Kidney epithelial cell (primary cell): Measurements from ENCODE around the gene VAV2. TPM values are rescaled to one million over a fixed set of nuclear protein-coding genes. Genes with fewer than 3 reads are reported as not detected.

Experiments
- DNase-seq: peaks from one replicate; pipeline ENCODE4 v3.0.0-alpha.2; 2010; ENCODE audit warnings: low read depth
- H3K27me3 ChIP-seq: 2 replicates; pipeline ENCODE4 v1.6.0; 2011; ENCODE audit warnings: low read length; ENCODE audit not compliant: control insufficient read depth, insufficient read depth
- H3K36me3 ChIP-seq: 2 replicates; pipeline ENCODE4 v1.5.1; 2011; ENCODE audit warnings: low read length; ENCODE audit not compliant: control insufficient read depth, insufficient read depth
- H3K4me3 ChIP-seq: 2 replicates; pipeline ENCODE4 v1.5.1; 2011; ENCODE audit warnings: low read depth, mild to moderate bottlenecking, control low read depth, low read length
- total RNA-seq: library from RNA; depleted of rRNA; stranded (reverse); fragments of >200 nt; gene quantifications from 2 replicates; pipeline ENCODE4 v1.2.3, GENCODE V29; 2015
- TF ChIP-seq, protein P1 (sequence below): IDR thresholded peaks from 2 replicates; pipeline ENCODE4 v1.5.1; 2011; ENCODE audit warnings: mild to moderate bottlenecking, moderate library complexity, low read length, control low read depth, inconsistent platforms; ENCODE audit not compliant: insufficient read depth, poor library complexity, severe bottlenecking

The VAV2 gene
- total RNA-seq, 1 donor from 2014 or later, result 37.8 TPM

DNA sequence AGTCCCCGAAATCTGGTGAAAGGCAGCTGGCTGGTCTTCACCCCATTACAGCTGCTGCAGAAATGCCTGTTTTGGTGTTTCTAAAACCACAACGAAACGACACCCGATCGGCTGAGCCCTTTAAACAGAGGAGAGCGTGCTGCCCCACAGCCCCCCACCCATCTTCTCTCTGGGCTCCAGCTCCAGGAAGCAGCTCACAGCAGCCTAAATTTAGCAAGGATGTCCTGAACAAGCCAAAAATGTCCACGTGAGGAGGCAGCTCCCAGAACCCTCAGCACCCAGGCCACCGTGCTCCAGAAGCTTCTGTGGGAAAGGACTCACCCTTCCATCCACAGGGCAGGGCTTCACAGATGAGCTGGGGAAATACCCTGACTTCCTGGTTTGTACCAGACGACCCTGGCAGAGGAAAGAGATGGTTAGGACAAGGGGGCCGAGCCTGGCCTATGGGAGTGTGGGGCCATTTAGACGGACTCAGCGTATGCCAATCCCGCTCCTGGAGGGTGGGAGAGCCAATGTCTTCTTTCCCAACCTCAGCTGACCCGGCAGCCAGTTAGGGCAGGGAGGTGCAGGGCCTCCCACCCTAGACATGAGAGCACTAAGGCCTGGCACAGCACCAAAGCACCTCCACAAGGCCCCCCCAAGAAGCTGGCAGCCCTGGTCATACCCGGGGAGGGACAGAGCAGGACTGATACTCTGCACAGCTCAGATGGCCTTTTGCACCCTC lies 214.9 kb downstream of the VAV2 start:
- H3K27me3 ChIP-seq, result no peaks in the 10 kb centered on the region
- no peak for DNase-seq
- H3K36me3 ChIP-seq, result no peaks in the 10 kb centered on the region
- H3K4me3 ChIP-seq, result no peak overlapping the region
- TF ChIP-seq, protein P1, sequence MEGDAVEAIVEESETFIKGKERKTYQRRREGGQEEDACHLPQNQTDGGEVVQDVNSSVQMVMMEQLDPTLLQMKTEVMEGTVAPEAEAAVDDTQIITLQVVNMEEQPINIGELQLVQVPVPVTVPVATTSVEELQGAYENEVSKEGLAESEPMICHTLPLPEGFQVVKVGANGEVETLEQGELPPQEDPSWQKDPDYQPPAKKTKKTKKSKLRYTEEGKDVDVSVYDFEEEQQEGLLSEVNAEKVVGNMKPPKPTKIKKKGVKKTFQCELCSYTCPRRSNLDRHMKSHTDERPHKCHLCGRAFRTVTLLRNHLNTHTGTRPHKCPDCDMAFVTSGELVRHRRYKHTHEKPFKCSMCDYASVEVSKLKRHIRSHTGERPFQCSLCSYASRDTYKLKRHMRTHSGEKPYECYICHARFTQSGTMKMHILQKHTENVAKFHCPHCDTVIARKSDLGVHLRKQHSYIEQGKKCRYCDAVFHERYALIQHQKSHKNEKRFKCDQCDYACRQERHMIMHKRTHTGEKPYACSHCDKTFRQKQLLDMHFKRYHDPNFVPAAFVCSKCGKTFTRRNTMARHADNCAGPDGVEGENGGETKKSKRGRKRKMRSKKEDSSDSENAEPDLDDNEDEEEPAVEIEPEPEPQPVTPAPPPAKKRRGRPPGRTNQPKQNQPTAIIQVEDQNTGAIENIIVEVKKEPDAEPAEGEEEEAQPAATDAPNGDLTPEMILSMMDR, result no peak

DNA sequence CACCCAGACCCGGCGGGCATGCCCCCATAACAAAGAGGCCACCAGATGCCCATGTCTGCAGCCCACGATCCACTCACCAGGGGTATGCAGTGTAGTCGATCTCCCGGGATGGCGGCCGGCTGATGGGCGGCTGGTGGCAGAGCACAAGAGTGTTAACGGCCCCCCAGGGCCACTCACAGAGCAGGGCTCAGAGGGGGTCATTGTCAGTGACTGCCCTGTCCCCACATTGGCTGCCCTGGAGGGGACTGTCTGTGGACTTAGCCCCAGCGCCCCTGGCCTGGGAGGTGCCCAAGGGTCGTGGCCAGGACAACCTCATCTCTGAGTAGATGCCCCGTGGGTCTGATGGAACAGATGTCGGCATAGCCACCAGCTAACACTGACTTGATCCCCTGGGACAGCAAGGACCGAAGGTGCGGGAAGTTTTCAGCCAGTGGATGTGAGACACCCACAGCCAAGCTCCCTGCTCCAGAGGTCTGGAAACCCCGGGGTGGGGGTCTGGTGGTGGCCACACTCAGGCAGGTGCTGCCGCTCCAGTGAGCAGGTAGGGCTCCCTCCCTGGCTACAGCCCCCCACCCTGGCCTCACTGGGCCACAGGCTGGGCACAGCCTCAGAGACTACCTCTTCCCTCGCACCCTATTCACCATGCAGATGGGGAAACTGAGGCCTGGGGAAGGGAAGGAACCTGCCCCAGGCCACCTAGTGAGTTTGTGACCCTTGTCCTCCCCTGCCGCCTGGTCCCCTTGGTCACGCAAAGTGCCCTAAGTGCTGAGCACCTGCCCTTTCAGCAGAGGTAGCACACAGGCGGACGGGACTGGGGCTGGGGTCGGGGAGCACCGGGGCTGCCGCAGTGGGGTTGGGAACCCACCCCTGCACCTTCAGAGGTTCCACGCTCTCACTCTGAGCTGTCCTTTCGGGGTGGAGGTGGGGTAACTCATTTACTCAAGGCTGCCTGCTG lies 215.9 kb downstream of the VAV2 start:
- no peaks in the 10 kb centered on the region for H3K27me3 ChIP-seq
- no peak overlapping the region for H3K4me3 ChIP-seq
- H3K36me3 ChIP-seq, result no peaks in the 10 kb centered on the region
- TF ChIP-seq, protein P1, result no peak
- DNase-seq, result no peak

DNA sequence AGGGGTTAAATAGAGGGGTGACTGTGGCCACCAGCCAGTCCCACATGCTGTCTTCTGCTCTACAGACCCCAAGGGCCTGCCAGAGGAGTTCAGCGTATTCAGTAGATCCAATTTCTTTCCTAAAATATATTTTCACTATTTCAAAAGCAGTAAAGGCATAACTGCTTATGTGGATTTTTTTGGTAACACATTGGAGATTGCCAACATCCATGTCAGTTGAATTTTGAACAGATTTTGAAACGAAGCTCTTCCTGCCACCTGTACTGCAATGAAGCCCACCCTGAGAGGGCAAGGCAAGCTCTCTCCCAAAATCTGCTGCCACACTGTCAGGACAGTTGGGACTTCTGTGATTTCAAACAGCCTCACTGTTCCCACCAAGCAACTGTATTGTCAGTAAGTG lies 216.8 kb downstream of the VAV2 start:
- Histone ChIP-seq H3K27me3 (no peaks in the 10 kb centered on the region), H3K4me3 (no peak overlapping the region), H3K36me3 (peaks cover 1% of the 10 kb centered on the region)
- TF ChIP-seq, protein P1, result no peak
- DNase-seq, result no peak

DNA sequence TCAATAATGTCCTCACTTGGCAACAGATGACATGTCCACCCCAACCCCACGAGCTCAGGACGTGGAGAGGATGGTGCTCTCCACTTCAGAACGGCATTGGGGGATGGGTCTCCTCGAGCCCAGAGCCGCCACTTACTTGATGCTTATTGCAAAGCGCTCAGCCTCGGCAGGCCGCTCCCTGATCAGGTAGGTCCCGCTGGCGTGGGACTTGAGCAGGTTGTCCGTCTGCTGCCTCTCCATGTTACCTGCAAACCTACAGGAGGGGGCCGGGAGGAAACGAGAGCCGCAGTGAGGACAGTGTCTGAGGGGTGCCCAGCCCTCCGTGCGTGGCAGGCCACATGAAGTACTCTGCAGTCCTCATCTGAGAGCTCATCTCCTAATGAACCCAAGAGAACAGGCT lies 217.3 kb downstream of the VAV2 start:
- TF ChIP-seq, protein P1, result no peak
- no peak for DNase-seq
- H3K27me3 ChIP-seq, result no peaks in the 10 kb centered on the region
- H3K4me3 ChIP-seq, result no peak overlapping the region
- H3K36me3 ChIP-seq, result peaks cover 2% of the 10 kb centered on the region

DNA sequence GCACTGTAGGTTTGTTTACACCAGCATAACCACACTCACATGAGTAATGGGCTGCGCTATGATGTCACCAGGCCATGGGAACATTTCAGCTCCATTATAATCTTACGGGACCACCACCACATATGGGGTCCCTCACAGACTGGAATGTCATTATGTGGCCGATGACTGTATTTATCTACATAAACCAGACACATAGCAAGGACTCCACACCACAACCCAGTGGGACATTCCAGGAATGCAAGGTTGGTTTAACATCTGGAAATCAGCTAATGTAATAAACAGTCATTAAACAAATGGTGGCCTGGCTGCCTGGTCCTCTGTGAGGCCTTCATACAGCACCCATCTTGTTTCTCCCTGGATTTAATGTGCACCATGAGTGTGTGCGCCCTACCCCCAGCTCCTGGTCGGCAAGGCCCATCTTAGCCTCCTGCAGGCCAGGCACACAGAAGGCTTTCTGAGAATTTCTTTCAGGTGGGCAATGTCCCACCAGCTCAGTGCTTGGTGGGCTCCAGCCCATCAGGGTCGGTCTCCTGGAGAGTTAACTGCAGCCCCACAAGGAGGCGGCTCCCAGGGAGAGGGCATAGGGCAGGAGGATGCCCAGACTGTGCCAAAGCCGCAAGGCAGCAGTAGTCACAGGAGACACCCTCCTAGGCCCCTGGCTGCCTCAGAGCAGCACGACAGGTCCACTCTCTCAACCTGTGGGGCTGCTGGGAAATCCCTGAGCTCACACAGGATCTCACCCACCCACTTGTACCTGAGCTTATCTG lies 218.1 kb downstream of the VAV2 start:
- no peak overlapping the region for H3K4me3 ChIP-seq
- H3K27me3 ChIP-seq, result no peaks in the 10 kb centered on the region
- peaks cover 3% of the 10 kb centered on the region for H3K36me3 ChIP-seq
- TF ChIP-seq, protein P1, result no peak
- no peak for DNase-seq
